Body of pancreas (tissue), 4 donors: Measurements from ENCODE around the gene TVP23C. TPM values are rescaled to one million over a fixed set of nuclear protein-coding genes. Genes with fewer than 3 reads are reported as not detected.

Source experiments
- ATAC-seq: fragments of 150-250 bp; one replicate; pipeline ENCODE4 v1.9.1; 2016
- DNase-seq, 4 donors: peaks; one replicate each; pipeline ENCODE4 v3.0.0-alpha.2; 2019
- H3K27ac ChIP-seq, 4 donors: fragments of 200-600 bp; sonication (generic); 1 replicate in 3 of 4; 2 replicates in 1 of 4; pipeline versions ENCODE4 v1.5.1 to v1.6.1; 2016 to 2019; ENCODE audit warnings: mild to moderate bottlenecking in 1 of 4, mixed read lengths in 1 of 4, moderate library complexity in 1 of 4
- H3K27me3 ChIP-seq, 2 donors: fragments of 200-600 bp; sonication (generic); one replicate each; pipeline ENCODE4 v1.6.0; 2016; ENCODE audit warnings: mild to moderate bottlenecking in 1 of 2
- H3K36me3 ChIP-seq, 2 donors: fragments of 200-600 bp; sonication (generic); replicated peaks in 1 of 2; 2 replicates each; pipeline ENCODE4 v1.5.1; 2016; ENCODE audit warnings: low read depth in 2 of 2; ENCODE audit not compliant: insufficient read depth in 1 of 2
- H3K4me1 ChIP-seq: fragments of 200-600 bp; sonication (generic); one replicate; pipeline ENCODE4 v1.6.0; 2016
- H3K4me3 ChIP-seq, 2 donors: fragments of 200-600 bp; sonication (generic); 1 replicate in 1 of 2; 2 replicates in 1 of 2; pipeline ENCODE4 v1.5.1; 2016 to 2019
- H3K9me3 ChIP-seq, 3 donors: fragments of 200-600 bp; sonication (generic); 1 replicate in 2 of 3; 2 replicates in 1 of 3; pipeline ENCODE4 v1.5.1; 2016
- POLR2A ChIP-seq, 3 donors: fragments of 450-650 bp; IDR thresholded peaks; one replicate each; pipeline ENCODE4 v1.6.1; 2016; ENCODE audit warnings: antibody characterized with exemption in 3 of 3, mild to moderate bottlenecking in 2 of 3
- WGBS, 2 donors: methylation state at CpG; one replicate each; pipeline ENCODE4 v1.1.5; 2017; 5-methylcytosine and 5-hydroxymethylcytosine counted together
- intact Hi-C: fragments of 100-400 bp; cut with DNase I; formaldehyde crosslinking; loops from one replicate; pipeline ENCODE4 v1.15.1; 2023
- total RNA-seq, 2 donors: library from RNA; depleted of rRNA; stranded (reverse); fragments of >200 nt; gene quantifications; one replicate each; pipeline ENCODE4 v1.1.0, GENCODE V29; 2016
- TF ChIP-seq, protein P1 (sequence below), 7 experiments: fragments of 450-650 bp in 4 of 7; fragments of 200-600 bp in 3 of 7; sonication (generic) in 3 of 7; IDR thresholded peaks; one replicate each; pipeline ENCODE4 v1.5.1; 2016 to 2019; ENCODE audit warnings: antibody characterized with exemption in 7 of 7

TVP23C gene
- total RNA-seq, 2 donors from 2014 or later = 31.4 to 53.7 TPM

DNA sequence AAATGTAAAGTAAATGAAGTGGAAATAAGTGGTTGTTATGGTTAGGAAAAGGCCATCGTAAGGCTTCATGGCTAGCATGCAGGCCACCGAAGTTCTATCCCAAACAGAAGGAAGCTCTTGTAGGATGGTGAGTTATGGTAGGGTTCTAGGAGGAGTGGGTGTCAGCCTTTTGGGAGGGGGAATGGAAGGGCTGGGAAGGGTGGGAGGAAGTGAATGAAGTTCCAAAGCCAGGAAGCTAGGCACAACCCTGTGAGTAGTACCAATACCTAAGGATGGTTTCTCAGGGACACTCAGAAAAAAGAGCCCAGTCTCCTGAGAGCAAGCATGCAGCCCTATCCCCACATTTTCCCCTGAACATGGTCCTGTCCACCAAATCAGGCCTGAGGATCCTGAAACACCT is 59.6 kb downstream of the TVP23C start:
- DNase-seq = no peak
- 84 to 96% methylated on average over 2 of the region's 2 CpGs for WGBS, 2 donors
- Histone ChIP-seq H3K9me3 (no peaks in the 10 kb centered on the region), H3K4me1 (peaks cover 7% of the 10 kb centered on the region), H3K27ac (no peak overlapping the region), H3K27me3 (no peaks in the 10 kb centered on the region), H3K36me3 (no peaks in the 10 kb centered on the region), H3K4me3 (no peak overlapping the region)
- intact Hi-C loops = loop anchor here (10.0 kb wide), 1 partner anchor 249 kb away; no protein-coding TSS in a partner anchor
- no peak for ATAC-seq
- TF ChIP-seq, protein P1, sequence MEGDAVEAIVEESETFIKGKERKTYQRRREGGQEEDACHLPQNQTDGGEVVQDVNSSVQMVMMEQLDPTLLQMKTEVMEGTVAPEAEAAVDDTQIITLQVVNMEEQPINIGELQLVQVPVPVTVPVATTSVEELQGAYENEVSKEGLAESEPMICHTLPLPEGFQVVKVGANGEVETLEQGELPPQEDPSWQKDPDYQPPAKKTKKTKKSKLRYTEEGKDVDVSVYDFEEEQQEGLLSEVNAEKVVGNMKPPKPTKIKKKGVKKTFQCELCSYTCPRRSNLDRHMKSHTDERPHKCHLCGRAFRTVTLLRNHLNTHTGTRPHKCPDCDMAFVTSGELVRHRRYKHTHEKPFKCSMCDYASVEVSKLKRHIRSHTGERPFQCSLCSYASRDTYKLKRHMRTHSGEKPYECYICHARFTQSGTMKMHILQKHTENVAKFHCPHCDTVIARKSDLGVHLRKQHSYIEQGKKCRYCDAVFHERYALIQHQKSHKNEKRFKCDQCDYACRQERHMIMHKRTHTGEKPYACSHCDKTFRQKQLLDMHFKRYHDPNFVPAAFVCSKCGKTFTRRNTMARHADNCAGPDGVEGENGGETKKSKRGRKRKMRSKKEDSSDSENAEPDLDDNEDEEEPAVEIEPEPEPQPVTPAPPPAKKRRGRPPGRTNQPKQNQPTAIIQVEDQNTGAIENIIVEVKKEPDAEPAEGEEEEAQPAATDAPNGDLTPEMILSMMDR (IDR thresholded peaks at IDR 0.05) = no peak

DNA sequence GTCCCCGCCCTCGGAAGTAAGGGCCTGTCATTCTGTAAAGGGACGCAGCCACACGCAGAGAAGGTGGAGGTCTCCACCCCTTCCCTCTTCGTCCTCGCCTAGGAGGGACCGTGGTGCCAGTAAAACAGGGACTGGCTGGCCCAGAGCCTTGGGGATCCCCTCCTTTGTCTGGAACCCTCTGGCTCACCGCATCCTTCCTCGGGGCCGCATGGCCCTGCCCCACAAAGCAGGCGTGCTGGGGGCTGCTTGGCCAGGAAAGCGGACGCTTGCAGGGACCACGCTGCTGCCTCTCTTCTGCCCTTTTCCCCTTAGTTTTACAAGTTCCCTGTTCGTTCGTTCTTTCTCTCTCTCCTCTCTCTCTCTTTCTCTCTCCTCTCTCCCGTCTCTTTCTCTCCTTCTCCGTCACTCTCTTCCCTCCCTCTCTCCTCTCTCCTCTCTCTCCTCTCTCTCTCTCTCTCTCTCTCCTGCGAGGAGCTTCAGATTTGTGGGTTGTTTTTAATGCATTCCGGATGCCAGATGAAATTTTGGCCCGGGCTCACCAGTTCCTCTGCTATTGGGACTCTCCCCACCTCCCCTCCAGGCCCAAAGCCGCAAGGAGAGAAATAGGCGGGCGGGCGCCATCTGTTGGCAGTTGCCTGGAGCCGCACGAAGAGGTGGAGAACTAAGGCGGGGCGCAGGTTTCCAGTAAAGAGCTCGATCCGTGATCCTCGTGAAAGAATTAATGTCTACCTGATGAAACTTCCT is 60.7 kb downstream of the TVP23C start:
- intact Hi-C loops = loop anchor here (10.0 kb wide), 1 partner anchor 248 kb away; no protein-coding TSS in a partner anchor
- Histone ChIP-seq H3K36me3 (no peaks in the 10 kb centered on the region), H3K27ac (no peak overlapping the region), H3K27me3 (no peaks in the 10 kb centered on the region), H3K4me1 (peaks cover 7% of the 10 kb centered on the region), H3K4me3 (no peak overlapping the region), H3K9me3 (no peaks in the 10 kb centered on the region)
- 48 to 80% methylated on average over 32 of the region's 32 CpGs for WGBS, 2 donors
- DNase-seq = peak; percentile 65 to 76 (median 74)
- TF ChIP-seq, protein P1 (IDR thresholded peaks at IDR 0.05) = peak; percentile 23 to 72 (median 61)
- TF ChIP-seq POLR2A (IDR thresholded peaks at IDR 0.05) = no peak
- peak; percentile 85 for ATAC-seq

DNA sequence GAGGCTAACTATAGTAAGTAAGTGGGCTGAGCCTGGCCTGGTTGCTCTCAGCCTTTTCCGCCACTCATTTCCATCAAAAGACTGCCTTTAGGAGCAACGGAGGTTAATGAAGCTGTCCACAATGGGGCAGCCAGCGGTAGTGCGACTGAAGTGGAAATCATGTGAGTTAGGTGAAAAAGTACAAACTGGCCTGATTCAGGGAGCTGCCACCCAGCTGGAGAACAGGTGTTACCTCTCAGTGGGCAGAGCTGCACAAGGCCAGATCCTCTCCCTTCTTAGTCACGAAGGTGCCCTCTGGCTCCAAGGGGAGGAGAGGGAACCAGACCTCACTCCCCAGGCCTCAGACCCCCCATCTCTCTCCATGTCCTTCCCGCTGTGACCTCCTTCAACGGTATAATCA is 61.5 kb downstream of the TVP23C start:
- H3K27ac ChIP-seq = no peak overlapping the region
- H3K4me3 ChIP-seq = no peak overlapping the region
- no peaks in the 10 kb centered on the region for H3K36me3 ChIP-seq

DNA sequence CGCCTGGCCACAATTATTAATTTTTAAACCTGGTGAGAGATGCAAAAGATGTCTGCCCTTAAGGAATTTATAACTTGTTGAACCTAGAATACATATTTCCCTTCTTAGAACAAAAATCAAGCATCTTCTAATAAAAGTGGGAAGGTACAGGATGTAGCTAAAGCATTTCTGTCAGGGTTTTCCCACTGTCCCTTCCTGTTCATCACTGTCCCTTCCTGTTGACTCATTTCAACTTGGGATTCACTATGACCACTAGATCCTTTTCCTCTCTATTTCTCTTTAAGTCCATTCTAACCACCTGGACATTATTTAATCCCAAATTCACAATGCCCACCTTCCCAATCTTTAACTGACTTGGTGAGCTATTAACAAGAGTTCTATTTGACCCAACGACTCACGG is 62.0 kb downstream of the TVP23C start:
- no peak for TF ChIP-seq POLR2A (IDR thresholded peaks at IDR 0.05)
- TF ChIP-seq, protein P1 (IDR thresholded peaks at IDR 0.05) = no peak
- no peaks in the 10 kb centered on the region for H3K9me3 ChIP-seq
- DNase-seq (no peak), ATAC-seq (no peak)
- WGBS, 2 donors = 65 to 80% methylated on average over 3 of the region's 3 CpGs
- no peak overlapping the region for H3K27ac ChIP-seq
- H3K27me3 ChIP-seq = no peaks in the 10 kb centered on the region
- intact Hi-C loops = loop anchor here (10.0 kb wide), 1 partner anchor 246 kb away; no protein-coding TSS in a partner anchor
- no peaks in the 10 kb centered on the region for H3K36me3 ChIP-seq
- peaks cover 7% of the 10 kb centered on the region for H3K4me1 ChIP-seq
- no peak overlapping the region for H3K4me3 ChIP-seq

More for the DNA sequence above, 61.5 kb downstream of the TVP23C start:
- Histone ChIP-seq H3K9me3 (no peaks in the 10 kb centered on the region), H3K4me1 (peaks cover 7% of the 10 kb centered on the region), H3K27me3 (no peaks in the 10 kb centered on the region)
- intact Hi-C loops = loop anchor here (10.0 kb wide), 1 partner anchor 247 kb away; no protein-coding TSS in a partner anchor
- DNase-seq (no peak), ATAC-seq (no peak)
- WGBS, 2 donors = 90 to 96% methylated on average over 7 of the region's 7 CpGs
- TF ChIP-seq POLR2A (IDR thresholded peaks at IDR 0.05) = no peak

DNA sequence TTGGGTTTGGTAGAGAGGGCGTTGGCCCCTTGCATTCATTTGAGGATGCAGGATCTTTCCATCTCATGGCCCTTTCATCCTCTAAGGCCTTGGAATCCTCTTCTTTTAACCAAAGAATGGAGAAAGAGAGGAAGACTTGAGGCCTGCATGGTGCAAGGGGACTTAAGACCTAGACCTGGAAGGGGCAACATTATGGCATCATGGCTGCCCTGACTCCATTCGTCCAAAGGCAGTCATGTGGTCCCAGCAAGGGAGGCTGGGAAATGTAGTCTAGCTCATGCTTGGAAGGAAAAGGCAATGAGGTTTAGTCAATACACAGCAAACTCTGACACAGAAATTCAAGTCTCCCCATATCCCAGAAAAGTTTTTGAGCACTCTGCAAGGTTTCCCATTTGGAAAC is 65.2 kb downstream of the TVP23C start:
- Histone ChIP-seq H3K27me3 (no peaks in the 10 kb centered on the region), H3K4me3 (no peak overlapping the region), H3K9me3 (no peaks in the 10 kb centered on the region), H3K4me1 (peaks cover 5% of the 10 kb centered on the region), H3K27ac (no peak overlapping the region), H3K36me3 (no peaks in the 10 kb centered on the region)
- ATAC-seq (no peak), DNase-seq (no peak)
- WGBS, 2 donors = 83 to 85% methylated on average over 2 of the region's 2 CpGs
- intact Hi-C loops = no loop called here
- TF ChIP-seq, protein P1 (IDR thresholded peaks at IDR 0.05) = no peak
- TF ChIP-seq POLR2A (IDR thresholded peaks at IDR 0.05) = no peak
